Coronary artery (tissue), 2 donors: Measurements from ENCODE around the gene WASF3.

Experiments
- DNase-seq: peaks from one replicate; pipeline ENCODE4 v3.0.0-alpha.2; 2017; ENCODE audit warnings: low spot score
- H3K27ac ChIP-seq, 2 donors: fragments of 200-600 bp; sonication (generic); one replicate each; pipeline ENCODE4 v1.5.1; 2016 to 2019
- H3K4me3 ChIP-seq: fragments of 200-600 bp; sonication (generic); 2 replicates; pipeline ENCODE4 v1.5.1; 2016; ENCODE audit warnings: mild to moderate bottlenecking, moderate library complexity
- CTCF ChIP-seq: fragments of 200-600 bp; sonication (generic); IDR thresholded peaks from one replicate; pipeline ENCODE4 v1.5.1; 2019; ENCODE audit warnings: antibody characterized with exemption

Gene WASF3

GRCh38 chr13:26518451-26518959, 39.0 kb upstream of the WASF3 start:
- H3K4me3 ChIP-seq: no peak overlapping the region
- DNase-seq: no peak
- TF ChIP-seq CTCF: no peak
- H3K27ac ChIP-seq: no peak overlapping the region

DNA sequence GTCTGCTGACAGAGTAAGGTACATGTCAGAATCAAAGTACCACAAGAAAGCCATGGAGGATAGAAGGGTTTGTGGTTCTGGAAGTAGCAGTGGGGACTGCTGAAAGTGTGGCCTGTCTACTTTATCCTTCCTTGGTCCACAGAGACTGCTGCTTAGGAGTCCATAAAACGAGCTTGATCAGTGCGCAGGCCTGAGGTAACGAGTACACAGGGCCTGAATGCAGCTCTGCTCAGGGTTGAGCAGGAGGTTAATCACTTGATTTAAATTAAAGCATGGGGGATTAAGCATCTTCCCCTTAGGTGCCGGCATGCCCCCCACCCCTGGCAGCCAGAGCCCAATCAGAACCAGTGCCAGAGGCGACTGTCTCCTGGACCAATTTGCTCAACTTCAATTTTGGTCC, 34.9 kb upstream of the WASF3 start:
- no peak overlapping the region for H3K4me3 ChIP-seq
- no peak for DNase-seq
- no peak overlapping the region for H3K27ac ChIP-seq
- no peak for TF ChIP-seq CTCF

DNA sequence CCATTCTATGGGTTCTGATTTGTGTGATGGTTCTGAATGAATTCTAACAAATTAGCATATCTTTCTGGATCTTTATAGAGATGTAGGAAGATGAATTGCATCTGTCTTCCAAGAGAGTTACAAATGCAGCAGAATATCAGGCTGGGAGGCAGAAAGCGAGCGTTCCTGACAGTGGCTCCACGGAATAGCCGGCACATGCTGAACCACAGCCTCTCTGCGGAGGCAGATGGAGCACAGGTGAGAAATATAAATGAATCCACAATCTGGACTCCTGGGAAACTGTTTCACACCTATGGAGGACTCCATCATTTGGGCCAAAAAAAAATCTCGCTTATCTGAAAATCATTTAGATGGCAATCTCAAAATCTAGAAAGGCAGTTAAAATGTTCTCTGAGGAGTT, 34.5 kb upstream of the WASF3 start:
- H3K4me3 ChIP-seq: no peak overlapping the region
- H3K27ac ChIP-seq: no peak overlapping the region
- no peak for DNase-seq
- no peak for TF ChIP-seq CTCF

GRCh38 chr13:26525528-26525927, 32.0 kb upstream of the WASF3 start:
- Histone ChIP-seq H3K27ac (no peak overlapping the region), H3K4me3 (no peak overlapping the region)
- DNase-seq: no peak
- no peak for TF ChIP-seq CTCF

GRCh38 chr13:26526702-26527216, 30.7 kb upstream of the WASF3 start:
- no peak for TF ChIP-seq CTCF
- H3K27ac ChIP-seq: no peak overlapping the region
- no peak for DNase-seq
- no peak overlapping the region for H3K4me3 ChIP-seq

GRCh38 chr13:26528527-26528926, 29.0 kb upstream of the WASF3 start:
- Histone ChIP-seq H3K27ac (no peak overlapping the region), H3K4me3 (no peak overlapping the region)
- no peak for DNase-seq
- TF ChIP-seq CTCF: no peak

GRCh38 chr13:26529441-26529840, 28.0 kb upstream of the WASF3 start:
- Histone ChIP-seq H3K4me3 (no peak overlapping the region), H3K27ac (no peak overlapping the region)
- TF ChIP-seq CTCF: no peak
- DNase-seq: no peak
